Purkinje cell (primary cell): Measurements from ENCODE around the gene ZNF816. TPM values are rescaled to one million over a fixed set of nuclear protein-coding genes. Genes with fewer than 3 reads are reported as not detected.

Experiments used
- polyA plus RNA-seq: library from polyadenylated mRNA; unstranded; fragments of >200 nt; fragmentation: Nextera tagmentation; gene quantifications from 2 replicates; pipeline ENCODE4 v1.2.1, GENCODE V29; 2014

The ZNF816 gene
- polyA plus RNA-seq = 1.2 and 7.5 TPM in 2 replicates

DNA sequence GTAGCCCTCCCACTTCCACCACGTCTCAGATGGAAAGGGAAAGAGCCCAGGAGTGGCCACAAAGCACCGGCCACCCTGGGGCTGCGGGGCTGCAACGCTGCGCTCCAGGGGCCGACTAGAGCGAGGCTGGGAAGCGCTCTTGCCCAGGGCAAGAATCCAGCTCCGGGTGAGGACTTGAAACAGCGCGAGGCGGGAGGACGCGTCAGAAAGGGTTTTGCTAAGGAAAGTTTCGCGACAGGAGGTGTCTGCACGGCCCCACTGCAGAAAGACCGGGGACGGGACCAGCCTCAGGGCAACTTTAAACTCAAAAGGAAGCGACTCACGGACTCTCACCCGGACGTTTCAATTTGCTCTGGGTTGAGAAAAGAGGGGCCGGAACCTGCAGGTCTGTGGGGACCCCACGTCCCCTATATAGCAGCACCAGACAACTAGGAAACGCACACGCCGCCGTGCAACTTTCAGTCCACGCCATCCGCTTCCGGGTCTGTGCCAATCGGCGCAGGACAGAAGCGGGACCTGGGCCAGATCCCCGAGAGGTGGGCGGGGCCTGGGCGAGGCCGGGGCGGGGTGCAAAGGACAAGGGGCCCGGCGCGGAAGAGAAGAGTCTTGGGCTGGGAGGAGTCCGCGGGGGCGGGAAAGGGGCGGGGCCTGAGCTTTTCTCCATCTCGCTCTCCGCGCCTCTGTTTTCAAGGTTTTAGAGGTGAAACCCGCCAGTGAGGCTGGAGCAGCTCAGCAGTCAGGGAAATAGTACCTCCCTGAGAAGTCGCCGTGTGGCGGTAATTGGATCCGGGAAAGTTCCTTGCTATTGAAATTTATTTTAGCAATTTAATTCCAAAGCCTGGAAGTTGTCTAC lies at the start of gene ZNF816:
Gene ZNF816 (minus strand): TSS at position 488 of the 853 bp plus-strand sequence. CDS start 6,792 bp downstream, outside the sequence.

DNA sequence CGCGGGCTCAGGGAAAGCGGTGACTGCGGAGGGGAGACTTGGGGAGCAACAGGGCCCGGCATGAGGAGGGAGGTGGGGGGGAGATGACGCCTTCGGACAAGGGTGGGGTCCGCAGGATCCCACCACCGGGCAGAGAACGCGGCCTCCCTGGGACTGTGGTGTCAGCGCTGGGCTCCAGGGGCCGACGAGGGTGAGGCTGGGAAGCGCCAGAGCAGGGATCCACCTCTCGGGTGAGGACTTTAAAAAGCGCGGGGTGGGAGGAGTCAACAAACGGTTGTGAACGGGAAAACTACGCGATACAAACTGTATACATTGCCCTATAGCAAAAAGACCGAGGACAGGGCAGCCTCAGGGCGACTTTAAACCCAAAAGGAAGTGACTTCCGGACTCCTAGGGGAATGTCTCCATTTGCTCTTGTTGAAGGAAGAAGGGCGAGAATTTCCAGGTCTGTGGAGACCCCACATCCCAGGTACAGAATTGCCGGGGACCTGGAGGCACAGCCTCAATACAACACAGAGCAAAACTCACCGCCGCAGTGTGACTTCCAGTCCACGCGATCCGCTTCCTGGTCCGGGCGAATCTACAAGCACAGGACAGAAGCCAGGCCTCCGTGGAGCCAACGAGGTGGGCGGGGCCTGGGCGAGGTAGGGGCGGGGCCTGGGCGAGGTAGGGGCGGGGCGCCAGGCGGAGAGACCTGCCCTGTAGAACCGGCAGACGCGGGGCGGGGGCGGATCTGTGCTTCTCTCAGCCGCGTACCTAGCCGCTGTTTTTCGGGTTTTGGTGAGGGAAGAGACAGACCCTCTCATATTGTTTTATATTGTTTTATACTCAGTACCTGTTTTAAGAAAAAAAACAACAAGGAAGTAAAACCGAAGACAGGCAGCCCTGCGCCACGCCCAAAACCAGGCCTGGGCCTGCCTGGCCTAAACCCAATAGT lies 39.6 kb downstream of the ZNF816 start, which contains the start of gene ZNF888:
Gene ZNF888 (minus strand): TSS at position 588 of the 937 bp plus-strand sequence. CDS start 5,555 bp downstream, outside the sequence.

Other genes with a start within 250 kb of the ZNF816 start
- gene ZNF611, start 227.8 kb downstream of the ZNF816 start, polyA plus RNA-seq = 3.1 and 5.0 TPM in 2 replicates
- gene ZNF600, start 176.1 kb downstream of the ZNF816 start, polyA plus RNA-seq = 0.93 and 4.1 TPM in 2 replicates
- gene ZNF28, start 141.2 kb downstream of the ZNF816 start, polyA plus RNA-seq = 4.6 and 6.3 TPM in 2 replicates
- 4.8 and 10.1 TPM in 2 replicates for gene ZNF468, start 105.3 kb downstream of the ZNF816 start, polyA plus RNA-seq
- 4.9 and 10.2 TPM in 2 replicates for gene ZNF320, start 65.2 kb downstream of the ZNF816 start, polyA plus RNA-seq
- gene ZNF888, start 39.5 kb downstream of the ZNF816 start, polyA plus RNA-seq = 0.38 TPM in 1 of 2 replicates, not detected in the other
- gene ERVV-1, start 51.0 kb upstream of the ZNF816 start, polyA plus RNA-seq = not detected in 2 replicates
- not detected in 2 replicates for gene ERVV-2, start 81.9 kb upstream of the ZNF816 start, polyA plus RNA-seq
- gene ZNF160, start 140.5 kb upstream of the ZNF816 start, polyA plus RNA-seq = 6.8 and 8.2 TPM in 2 replicates
- 46.1 and 56.6 TPM in 2 replicates for gene ZNF415, start 170.0 kb upstream of the ZNF816 start, polyA plus RNA-seq
- 4.1 and 5.0 TPM in 2 replicates for gene ZNF347, start 196.2 kb upstream of the ZNF816 start, polyA plus RNA-seq
- 1.6 and 3.5 TPM in 2 replicates for gene ZNF665, start 230.5 kb upstream of the ZNF816 start, polyA plus RNA-seq